ENCODE results near the gene RBM4B.

RBM4B gene

DNA sequence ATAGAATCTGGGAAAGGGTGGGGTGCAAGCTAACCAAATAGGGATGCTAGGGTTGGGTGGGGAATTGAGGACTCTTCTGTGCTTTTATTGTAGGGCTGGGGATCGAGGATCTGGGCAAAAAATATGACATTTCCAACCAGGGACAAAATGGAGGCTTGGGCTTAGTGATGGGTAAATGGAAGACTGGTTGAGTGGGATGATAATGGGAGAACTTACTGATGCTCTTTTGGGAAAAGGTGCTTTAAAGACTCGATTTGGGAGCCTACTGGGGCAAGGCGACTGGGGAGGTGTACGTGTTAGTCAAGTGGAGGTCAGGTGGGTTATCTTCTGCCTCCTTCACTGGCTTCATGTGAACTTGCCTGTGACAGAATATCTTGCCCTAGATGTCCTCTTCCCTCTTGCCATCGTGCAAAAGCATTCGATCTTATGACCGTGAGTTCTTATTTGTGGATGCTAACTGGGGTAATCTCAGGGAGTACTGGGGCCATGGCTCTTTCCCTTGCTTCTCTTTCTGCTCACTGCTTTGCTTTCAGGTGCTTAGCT is 49.6 kb downstream of the RBM4B start:
- in situ Hi-C loops (cut with MboI; ENCODE audit: low sequenced_read_pairs, unreplicated experiment): no loop called here
- DNase-seq (ENCODE audit: low spot score): no peak
- no peak for TF ChIP-seq CTCF (IDR thresholded peaks at IDR 0.05; ENCODE audit: borderline replicate concordance, control extremely low read depth, extremely low read depth, insufficient read depth, missing control alignments)

- in situ Hi-C loops (cut with MboI; ENCODE audit: low sequenced_read_pairs, unreplicated experiment): no loop called here
- TF ChIP-seq CTCF (IDR thresholded peaks at IDR 0.05; ENCODE audit: borderline replicate concordance, control extremely low read depth, extremely low read depth, insufficient read depth, missing control alignments): no peak
- DNase-seq (ENCODE audit: low spot score): no peak
Measured at GRCh38 chr11:66626926-66627325, 50.8 kb downstream of the RBM4B start.

DNA sequence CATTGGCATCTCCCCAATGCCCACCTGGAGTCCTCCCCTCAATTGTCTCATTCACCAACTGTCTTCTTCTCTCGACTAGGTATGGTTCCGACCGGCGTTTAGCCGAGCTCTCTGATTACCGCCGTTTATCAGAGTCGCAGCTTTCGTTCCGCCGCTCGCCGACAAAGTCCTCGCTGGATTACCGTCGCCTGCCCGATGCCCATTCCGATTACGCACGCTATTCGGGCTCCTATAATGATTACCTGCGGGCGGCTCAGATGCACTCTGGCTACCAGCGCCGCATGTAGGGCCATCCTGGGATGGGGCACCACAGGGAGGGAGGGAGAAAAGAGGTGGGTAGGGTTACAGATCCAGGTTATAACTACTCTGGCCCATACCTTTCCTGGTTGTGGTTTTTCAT is 51.3 kb downstream of the RBM4B start:
- TF ChIP-seq CTCF (IDR thresholded peaks at IDR 0.05; ENCODE audit: borderline replicate concordance, control extremely low read depth, extremely low read depth, insufficient read depth, missing control alignments): no peak
- in situ Hi-C loops (cut with MboI; ENCODE audit: low sequenced_read_pairs, unreplicated experiment): no loop called here

GRCh38 chr11:66625752-66626149 is 51.9 kb downstream of the RBM4B start:
- TF ChIP-seq CTCF (IDR thresholded peaks at IDR 0.05; ENCODE audit: borderline replicate concordance, control extremely low read depth, extremely low read depth, insufficient read depth, missing control alignments): no peak
- no peak for DNase-seq (ENCODE audit: low spot score)
- in situ Hi-C loops (cut with MboI; ENCODE audit: low sequenced_read_pairs, unreplicated experiment): no loop called here

More for the DNA sequence above, 51.3 kb downstream of the RBM4B start:
- no peak for DNase-seq (ENCODE audit: low spot score)

DNA sequence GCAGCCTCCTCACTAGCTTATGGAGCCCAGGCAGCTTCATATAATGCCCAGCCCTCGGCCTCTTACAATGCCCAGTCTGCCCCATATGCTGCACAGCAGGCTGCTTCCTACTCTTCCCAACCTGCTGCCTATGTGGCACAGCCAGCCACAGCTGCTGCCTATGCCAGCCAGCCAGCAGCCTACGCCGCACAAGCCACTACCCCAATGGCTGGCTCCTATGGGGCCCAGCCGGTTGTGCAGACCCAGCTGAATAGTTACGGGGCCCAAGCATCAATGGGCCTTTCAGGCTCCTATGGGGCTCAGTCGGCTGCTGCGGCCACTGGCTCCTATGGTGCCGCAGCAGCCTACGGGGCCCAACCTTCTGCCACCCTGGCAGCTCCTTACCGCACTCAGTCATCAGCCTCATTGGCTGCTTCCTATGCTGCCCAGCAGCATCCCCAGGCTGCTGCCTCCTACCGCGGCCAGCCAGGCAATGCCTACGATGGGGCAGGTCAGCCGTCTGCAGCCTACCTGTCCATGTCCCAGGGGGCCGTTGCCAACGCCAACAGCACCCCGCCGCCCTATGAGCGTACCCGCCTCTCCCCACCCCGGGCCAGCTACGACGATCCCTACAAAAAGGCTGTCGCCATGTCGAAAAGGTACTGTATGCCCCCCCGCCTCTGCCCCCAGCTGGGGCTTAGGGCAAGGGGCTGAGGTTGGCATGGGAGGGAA is 52.5 kb downstream of the RBM4B start:
- no peak for TF ChIP-seq CTCF (IDR thresholded peaks at IDR 0.05; ENCODE audit: borderline replicate concordance, control extremely low read depth, extremely low read depth, insufficient read depth, missing control alignments)
- DNase-seq (ENCODE audit: low spot score): no peak

DNA sequence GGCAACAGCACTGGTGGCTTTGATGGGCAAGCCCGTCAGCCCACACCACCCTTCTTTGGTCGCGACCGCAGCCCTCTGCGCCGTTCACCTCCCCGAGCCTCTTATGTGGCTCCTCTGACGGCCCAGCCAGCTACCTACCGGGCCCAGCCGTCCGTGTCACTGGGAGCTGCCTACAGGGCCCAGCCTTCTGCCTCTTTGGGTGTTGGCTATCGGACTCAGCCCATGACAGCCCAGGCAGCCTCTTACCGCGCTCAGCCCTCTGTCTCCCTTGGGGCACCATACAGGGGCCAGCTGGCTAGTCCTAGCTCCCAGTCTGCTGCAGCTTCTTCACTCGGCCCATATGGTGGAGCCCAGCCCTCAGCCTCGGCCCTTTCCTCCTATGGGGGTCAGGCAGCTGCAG is 53.2 kb downstream of the RBM4B start:
- in situ Hi-C loops (cut with MboI; ENCODE audit: low sequenced_read_pairs, unreplicated experiment): no loop called here
- TF ChIP-seq CTCF (IDR thresholded peaks at IDR 0.05; ENCODE audit: borderline replicate concordance, control extremely low read depth, extremely low read depth, insufficient read depth, missing control alignments): no peak
- no peak for DNase-seq (ENCODE audit: low spot score)

More for the DNA sequence above, 52.5 kb downstream of the RBM4B start:
- in situ Hi-C loops (cut with MboI; ENCODE audit: low sequenced_read_pairs, unreplicated experiment): no loop called here

Measured in GM13976 (cell line).